SK-N-SH (cell line): ENCODE results near the gene ADGRL3. TPM values are rescaled to one million over a fixed set of nuclear protein-coding genes. Genes with fewer than 3 reads are reported as not detected.

ENCODE experiments used
- CTCF ChIA-PET: fragments of 300-600, 350-600 bp; formaldehyde crosslinking; extraction: SDS; loops from one replicate; lab custom pipeline; 2021; lab: Yijun Ruan, JAX
- POLR2A ChIA-PET: fragments of 350-600 bp; sonication (Branson Sonifier 250); formaldehyde crosslinking; extraction: SDS; loops from one replicate; lab custom pipeline; 2020; ENCODE audit warnings: antibody characterized with exemption, inconsistent platforms; lab: Yijun Ruan, JAX
- DNase-seq: peaks from one replicate; pipeline ENCODE4 v3.0.0; 2012
- H2AFZ ChIP-seq: fragments of 200-600 bp; sonication (generic); 2 replicates; pipeline ENCODE4 v1.8.1; 2016; ENCODE audit warnings: antibody characterized with exemption, mild to moderate bottlenecking, low read depth
- H3F3A ChIP-seq: fragments of 200-600 bp; sonication (generic); replicated peaks from 2 replicates; pipeline ENCODE3; 2016; ENCODE audit warnings: antibody characterized with exemption, mild to moderate bottlenecking; ENCODE audit not compliant: insufficient read depth
- H3K27ac ChIP-seq, 2 experiments: fragments of 200-500 bp in 1 of 2; fragments of 200-600 bp in 1 of 2; sonication (Bioruptor generic) in 1 of 2; sonication (generic), shearing (Covaris generic) in 1 of 2; 2 replicates each; pipeline versions ENCODE4 v1.5.1 to v1.6.1; 2014 to 2016; ENCODE audit warnings: low read depth in 2 of 2, inconsistent platforms in 1 of 2, low read length in 1 of 2, mild to moderate bottlenecking in 1 of 2, mixed read lengths in 1 of 2
- H3K27me3 ChIP-seq: fragments of 200-600 bp; sonication (generic), shearing (Covaris generic); 2 replicates; pipeline ENCODE4 v1.6.1; 2016; ENCODE audit warnings: mixed run types; ENCODE audit not compliant: insufficient read depth
- H3K36me3 ChIP-seq, 2 experiments: fragments of 200-500 bp in 1 of 2; fragments of 200-600 bp in 1 of 2; sonication (Bioruptor generic) in 1 of 2; sonication (generic) in 1 of 2; replicated peaks in 1 of 2; 2 replicates each; pipeline versions ENCODE3 to v1.5.1; 2014 to 2016; ENCODE audit warnings: low read length in 1 of 2, mild to moderate bottlenecking in 1 of 2; ENCODE audit not compliant: insufficient read depth in 2 of 2, control insufficient read depth in 1 of 2
- H3K4me1 ChIP-seq, 2 experiments: fragments of 200-500 bp in 1 of 2; fragments of 200-600 bp in 1 of 2; sonication (Bioruptor generic) in 1 of 2; sonication (generic), shearing (Covaris generic) in 1 of 2; 2 replicates each; pipeline versions ENCODE4 v1.5.1 to v1.6.1; 2014 to 2016; ENCODE audit warnings: low read depth in 1 of 2, low read length in 1 of 2, mixed run types in 1 of 2; ENCODE audit not compliant: insufficient read depth in 2 of 2, control insufficient read depth in 1 of 2
- H3K4me2 ChIP-seq: fragments of 200-600 bp; sonication (generic), shearing (Covaris generic); 2 replicates; pipeline ENCODE4 v1.6.1; 2017; ENCODE audit warnings: mixed run types
- H3K4me3 ChIP-seq, 2 experiments: fragments of 200-500 bp in 1 of 2; fragments of 200-600 bp in 1 of 2; sonication (Bioruptor generic) in 1 of 2; sonication (generic), shearing (Covaris generic) in 1 of 2; 2 replicates each; pipeline versions ENCODE4 v1.5.1 to v1.8.1; 2014 to 2016; ENCODE audit warnings: low read depth in 2 of 2, inconsistent platforms in 1 of 2, low read length in 1 of 2, mild to moderate bottlenecking in 1 of 2, mixed read lengths in 1 of 2, moderate library complexity in 1 of 2
- H3K79me2 ChIP-seq: fragments of 200-600 bp; sonication (generic); 2 replicates; pipeline ENCODE4 v1.8.1; 2017; ENCODE audit warnings: mild to moderate bottlenecking; ENCODE audit not compliant: insufficient read depth
- H3K9ac ChIP-seq: fragments of 200-600 bp; sonication (generic); 2 replicates; pipeline ENCODE4 v1.6.1; 2017; ENCODE audit warnings: mixed run types
- H3K9me2 ChIP-seq: fragments of 200-600 bp; sonication (generic); 2 replicates; pipeline ENCODE4 v1.6.1; 2017; ENCODE audit warnings: mixed run types
- H3K9me3 ChIP-seq: fragments of 200-600 bp; sonication (generic); 2 replicates; pipeline ENCODE4 v1.6.1; 2017; ENCODE audit warnings: mixed run types, mild to moderate bottlenecking, moderate library complexity
- H4K20me1 ChIP-seq: fragments of 200-600 bp; sonication (generic); 2 replicates; pipeline ENCODE4 v1.6.1; 2017; ENCODE audit warnings: mild to moderate bottlenecking, mixed run types; ENCODE audit not compliant: insufficient read depth
- CHD2 ChIP-seq: fragments of 150-350 bp; IDR thresholded peaks from 2 replicates; pipeline ENCODE4 v1.6.1; 2018; ENCODE audit warnings: low read length; ENCODE audit not compliant: partially characterized antibody
- ELF1 ChIP-seq: IDR thresholded peaks from 2 replicates; pipeline ENCODE4 v1.4.0; 2012
- EP300 ChIP-seq, 2 experiments: IDR thresholded peaks; 2 replicates each; pipeline versions ENCODE4 v1.4.0 to v1.6.1; 2012; ENCODE audit warnings: borderline replicate concordance in 1 of 2, low read depth in 1 of 2, low read length in 1 of 2
- FOSL2 ChIP-seq: IDR thresholded peaks from 2 replicates; pipeline ENCODE4 v1.4.0; 2012; ENCODE audit warnings: low read depth, mild to moderate bottlenecking, moderate library complexity, borderline replicate concordance
- FOXJ3 ChIP-seq: sonication (generic); formaldehyde crosslinking; IDR thresholded peaks from 2 replicates; pipeline ENCODE4 v1.5.1; 2020; ENCODE audit warnings: mild to moderate bottlenecking, missing genetic modification reagents
- FOXM1 ChIP-seq: IDR thresholded peaks from 2 replicates; pipeline ENCODE4 v1.4.0; 2012; ENCODE audit warnings: low read depth, mild to moderate bottlenecking
- GABPA ChIP-seq: IDR thresholded peaks from 2 replicates; pipeline ENCODE4 v1.4.0; 2012; ENCODE audit warnings: low read depth, mild to moderate bottlenecking
- JUND ChIP-seq: IDR thresholded peaks from 2 replicates; pipeline ENCODE4 v1.4.0; 2012
- MEF2A ChIP-seq: IDR thresholded peaks from 2 replicates; pipeline ENCODE4 v1.4.0; 2012; ENCODE audit warnings: low read depth, borderline replicate concordance
- NFIC ChIP-seq: IDR thresholded peaks from 2 replicates; pipeline ENCODE4 v1.4.0; 2012; ENCODE audit warnings: borderline replicate concordance
- NRF1 ChIP-seq: IDR thresholded peaks from 2 replicates; pipeline ENCODE4 v1.6.1; 2012; ENCODE audit warnings: low read depth, mild to moderate bottlenecking, low read length
- RAD21 ChIP-seq: IDR thresholded peaks from 2 replicates; pipeline ENCODE4 v1.6.1; 2012; ENCODE audit warnings: mild to moderate bottlenecking, low read length
- RCOR1 ChIP-seq: fragments of 150-350 bp; IDR thresholded peaks from 2 replicates; pipeline ENCODE4 v1.6.1; 2017; ENCODE audit warnings: antibody characterized with exemption, low read length
- RFX5 ChIP-seq: IDR thresholded peaks from 2 replicates; pipeline ENCODE4 v1.6.1; 2012; ENCODE audit warnings: mild to moderate bottlenecking, improper control_type of control experiment, low read length
- SIN3A ChIP-seq: IDR thresholded peaks from 2 replicates; pipeline ENCODE4 v1.6.1; 2012; ENCODE audit warnings: low read depth, mild to moderate bottlenecking, low read length, moderate library complexity, borderline replicate concordance
- SMC3 ChIP-seq: IDR thresholded peaks from 2 replicates; pipeline ENCODE4 v1.6.1; 2012; ENCODE audit warnings: low read depth, low read length, improper control_type of control experiment
- TAF1 ChIP-seq: IDR thresholded peaks from 2 replicates; pipeline ENCODE4 v1.6.1; 2012; ENCODE audit warnings: low read depth, mild to moderate bottlenecking, low read length, moderate library complexity, borderline replicate concordance
- YY1 ChIP-seq: IDR thresholded peaks from 2 replicates; pipeline ENCODE4 v1.4.0; 2012; ENCODE audit warnings: low read depth, mild to moderate bottlenecking
- WGBS: methylation state at CpG from one replicate; pipeline ENCODE4 v1.1.6; 2017; ENCODE audit warnings: low lambda C conversion rate; 5-methylcytosine and 5-hydroxymethylcytosine counted together
- polyA plus RNA-seq, 3 experiments: library from polyadenylated mRNA; depleted of rRNA; stranded (reverse); fragments of >200 nt; gene quantifications; 2 replicates each; pipeline ENCODE4 v1.2.3, GENCODE V29; 2012
- TF ChIP-seq, protein P1 (sequence below): IDR thresholded peaks from 2 replicates; pipeline ENCODE4 v1.6.1; 2012; ENCODE audit warnings: mild to moderate bottlenecking, low read depth, low read length, moderate library complexity
- TF ChIP-seq, protein P2 (sequence below): IDR thresholded peaks from 2 replicates; pipeline ENCODE4 v1.4.0; 2012; ENCODE audit warnings: low read depth, borderline replicate concordance
- TF ChIP-seq, protein P3 (sequence below): IDR thresholded peaks from 2 replicates; pipeline ENCODE4 v1.4.0; 2012; ENCODE audit warnings: low read depth
- TF ChIP-seq, protein P4 (sequence below): IDR thresholded peaks from 2 replicates; pipeline ENCODE4; 2012
- TF ChIP-seq, protein P5 (sequence below): IDR thresholded peaks from 2 replicates; pipeline ENCODE4 v1.4.0; 2012; ENCODE audit warnings: low read depth, borderline replicate concordance
- TF ChIP-seq, protein P6 (sequence below): fragments of 150-350 bp; IDR thresholded peaks from 2 replicates; pipeline ENCODE4 v1.6.1; 2017; ENCODE audit warnings: antibody characterized with exemption, low read length, low read depth, borderline replicate concordance
- TF ChIP-seq, protein P7 (sequence below): fragments of 150-350 bp; IDR thresholded peaks from 2 replicates; pipeline ENCODE4 v1.6.1; 2016; ENCODE audit warnings: mild to moderate bottlenecking, low read depth, low read length

Gene ADGRL3
- polyA plus RNA-seq, 1 of the 3 experiments (the other 2 are of a cell fraction), result 0.03 TPM

DNA sequence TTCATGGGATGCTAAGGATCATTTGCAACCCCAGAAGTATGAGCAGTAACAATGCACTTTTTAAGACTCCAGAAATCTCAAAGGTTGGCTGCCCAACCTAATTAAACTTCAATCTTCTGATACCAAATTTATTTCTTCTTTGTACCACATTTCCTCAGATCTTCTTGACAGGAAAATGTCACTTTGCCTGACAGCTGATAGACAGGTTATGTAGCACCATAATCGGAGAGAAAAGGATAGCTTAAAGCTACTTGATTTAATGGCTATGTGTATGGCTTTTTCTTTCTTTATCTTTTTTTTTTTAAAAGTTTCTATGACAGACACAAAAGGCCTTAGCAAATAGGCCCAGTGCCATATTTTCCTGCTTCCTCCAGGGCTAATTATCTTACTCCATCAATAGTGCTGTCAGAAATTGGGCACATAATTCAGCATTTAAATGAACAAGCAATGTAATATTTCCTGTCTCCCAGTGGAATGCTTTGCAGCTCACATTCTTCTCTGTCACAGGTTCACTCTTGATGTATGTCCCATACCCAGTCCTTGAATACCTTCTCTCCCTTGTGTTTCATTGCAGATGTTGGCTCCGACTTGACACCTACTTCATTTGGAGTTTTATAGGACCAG lies 795.7 kb downstream of the ADGRL3 start:
- ChIA-PET CTCF (no interaction called here), POLR2A (no interaction called here)
- no peaks in the 10 kb centered on the region for H3K9me2 ChIP-seq
- 57% methylated on average over 2 of the region's 2 CpGs for WGBS
- H4K20me1 ChIP-seq, result no peaks in the 10 kb centered on the region
- no peaks in the 10 kb centered on the region for H3K9me3 ChIP-seq
- no peak overlapping the region for H3K9ac ChIP-seq
- no peak overlapping the region for H2AFZ ChIP-seq
- no peak overlapping the region for H3K4me3 ChIP-seq
- no peaks in the 10 kb centered on the region for H3K27me3 ChIP-seq
- H3K36me3 ChIP-seq, result no peaks in the 10 kb centered on the region
- no peaks in the 10 kb centered on the region for H3K79me2 ChIP-seq
- H3K4me2 ChIP-seq, result no peak overlapping the region
- H3K27ac ChIP-seq, result no peak overlapping the region
- H3F3A ChIP-seq, result no peaks in the 10 kb centered on the region
- DNase-seq, result no peak
- no peaks in the 10 kb centered on the region for H3K4me1 ChIP-seq
- TF ChIP-seq, protein P1, sequence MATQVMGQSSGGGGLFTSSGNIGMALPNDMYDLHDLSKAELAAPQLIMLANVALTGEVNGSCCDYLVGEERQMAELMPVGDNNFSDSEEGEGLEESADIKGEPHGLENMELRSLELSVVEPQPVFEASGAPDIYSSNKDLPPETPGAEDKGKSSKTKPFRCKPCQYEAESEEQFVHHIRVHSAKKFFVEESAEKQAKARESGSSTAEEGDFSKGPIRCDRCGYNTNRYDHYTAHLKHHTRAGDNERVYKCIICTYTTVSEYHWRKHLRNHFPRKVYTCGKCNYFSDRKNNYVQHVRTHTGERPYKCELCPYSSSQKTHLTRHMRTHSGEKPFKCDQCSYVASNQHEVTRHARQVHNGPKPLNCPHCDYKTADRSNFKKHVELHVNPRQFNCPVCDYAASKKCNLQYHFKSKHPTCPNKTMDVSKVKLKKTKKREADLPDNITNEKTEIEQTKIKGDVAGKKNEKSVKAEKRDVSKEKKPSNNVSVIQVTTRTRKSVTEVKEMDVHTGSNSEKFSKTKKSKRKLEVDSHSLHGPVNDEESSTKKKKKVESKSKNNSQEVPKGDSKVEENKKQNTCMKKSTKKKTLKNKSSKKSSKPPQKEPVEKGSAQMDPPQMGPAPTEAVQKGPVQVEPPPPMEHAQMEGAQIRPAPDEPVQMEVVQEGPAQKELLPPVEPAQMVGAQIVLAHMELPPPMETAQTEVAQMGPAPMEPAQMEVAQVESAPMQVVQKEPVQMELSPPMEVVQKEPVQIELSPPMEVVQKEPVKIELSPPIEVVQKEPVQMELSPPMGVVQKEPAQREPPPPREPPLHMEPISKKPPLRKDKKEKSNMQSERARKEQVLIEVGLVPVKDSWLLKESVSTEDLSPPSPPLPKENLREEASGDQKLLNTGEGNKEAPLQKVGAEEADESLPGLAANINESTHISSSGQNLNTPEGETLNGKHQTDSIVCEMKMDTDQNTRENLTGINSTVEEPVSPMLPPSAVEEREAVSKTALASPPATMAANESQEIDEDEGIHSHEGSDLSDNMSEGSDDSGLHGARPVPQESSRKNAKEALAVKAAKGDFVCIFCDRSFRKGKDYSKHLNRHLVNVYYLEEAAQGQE, result no peak
- TF ChIP-seq, protein P2, sequence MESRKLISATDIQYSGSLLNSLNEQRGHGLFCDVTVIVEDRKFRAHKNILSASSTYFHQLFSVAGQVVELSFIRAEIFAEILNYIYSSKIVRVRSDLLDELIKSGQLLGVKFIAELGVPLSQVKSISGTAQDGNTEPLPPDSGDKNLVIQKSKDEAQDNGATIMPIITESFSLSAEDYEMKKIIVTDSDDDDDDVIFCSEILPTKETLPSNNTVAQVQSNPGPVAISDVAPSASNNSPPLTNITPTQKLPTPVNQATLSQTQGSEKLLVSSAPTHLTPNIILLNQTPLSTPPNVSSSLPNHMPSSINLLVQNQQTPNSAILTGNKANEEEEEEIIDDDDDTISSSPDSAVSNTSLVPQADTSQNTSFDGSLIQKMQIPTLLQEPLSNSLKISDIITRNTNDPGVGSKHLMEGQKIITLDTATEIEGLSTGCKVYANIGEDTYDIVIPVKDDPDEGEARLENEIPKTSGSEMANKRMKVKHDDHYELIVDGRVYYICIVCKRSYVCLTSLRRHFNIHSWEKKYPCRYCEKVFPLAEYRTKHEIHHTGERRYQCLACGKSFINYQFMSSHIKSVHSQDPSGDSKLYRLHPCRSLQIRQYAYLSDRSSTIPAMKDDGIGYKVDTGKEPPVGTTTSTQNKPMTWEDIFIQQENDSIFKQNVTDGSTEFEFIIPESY, result no peak
- no peak for TF ChIP-seq TAF1
- TF ChIP-seq NFIC, result peak; percentile 57
- TF ChIP-seq, protein P3, sequence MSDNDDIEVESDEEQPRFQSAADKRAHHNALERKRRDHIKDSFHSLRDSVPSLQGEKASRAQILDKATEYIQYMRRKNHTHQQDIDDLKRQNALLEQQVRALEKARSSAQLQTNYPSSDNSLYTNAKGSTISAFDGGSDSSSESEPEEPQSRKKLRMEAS, result no peak
- no peak for TF ChIP-seq RCOR1
- no peak for TF ChIP-seq SIN3A
- TF ChIP-seq FOSL2, result no peak
- TF ChIP-seq RFX5, result no peak
- TF ChIP-seq, protein P4, sequence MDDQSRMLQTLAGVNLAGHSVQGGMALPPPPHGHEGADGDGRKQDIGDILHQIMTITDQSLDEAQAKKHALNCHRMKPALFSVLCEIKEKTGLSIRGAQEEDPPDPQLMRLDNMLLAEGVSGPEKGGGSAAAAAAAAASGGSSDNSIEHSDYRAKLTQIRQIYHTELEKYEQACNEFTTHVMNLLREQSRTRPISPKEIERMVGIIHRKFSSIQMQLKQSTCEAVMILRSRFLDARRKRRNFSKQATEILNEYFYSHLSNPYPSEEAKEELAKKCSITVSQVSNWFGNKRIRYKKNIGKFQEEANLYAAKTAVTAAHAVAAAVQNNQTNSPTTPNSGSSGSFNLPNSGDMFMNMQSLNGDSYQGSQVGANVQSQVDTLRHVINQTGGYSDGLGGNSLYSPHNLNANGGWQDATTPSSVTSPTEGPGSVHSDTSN, result peak; percentile 76
- TF ChIP-seq SMC3, result no peak
- TF ChIP-seq JUND, result no peak
- TF ChIP-seq, protein P5, sequence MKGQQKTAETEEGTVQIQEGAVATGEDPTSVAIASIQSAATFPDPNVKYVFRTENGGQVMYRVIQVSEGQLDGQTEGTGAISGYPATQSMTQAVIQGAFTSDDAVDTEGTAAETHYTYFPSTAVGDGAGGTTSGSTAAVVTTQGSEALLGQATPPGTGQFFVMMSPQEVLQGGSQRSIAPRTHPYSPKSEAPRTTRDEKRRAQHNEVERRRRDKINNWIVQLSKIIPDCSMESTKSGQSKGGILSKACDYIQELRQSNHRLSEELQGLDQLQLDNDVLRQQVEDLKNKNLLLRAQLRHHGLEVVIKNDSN, result no peak
- TF ChIP-seq MEF2A, result no peak
- TF ChIP-seq RAD21, result no peak
- TF ChIP-seq, protein P6, sequence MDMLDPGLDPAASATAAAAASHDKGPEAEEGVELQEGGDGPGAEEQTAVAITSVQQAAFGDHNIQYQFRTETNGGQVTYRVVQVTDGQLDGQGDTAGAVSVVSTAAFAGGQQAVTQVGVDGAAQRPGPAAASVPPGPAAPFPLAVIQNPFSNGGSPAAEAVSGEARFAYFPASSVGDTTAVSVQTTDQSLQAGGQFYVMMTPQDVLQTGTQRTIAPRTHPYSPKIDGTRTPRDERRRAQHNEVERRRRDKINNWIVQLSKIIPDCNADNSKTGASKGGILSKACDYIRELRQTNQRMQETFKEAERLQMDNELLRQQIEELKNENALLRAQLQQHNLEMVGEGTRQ, result no peak
- TF ChIP-seq, protein P7, sequence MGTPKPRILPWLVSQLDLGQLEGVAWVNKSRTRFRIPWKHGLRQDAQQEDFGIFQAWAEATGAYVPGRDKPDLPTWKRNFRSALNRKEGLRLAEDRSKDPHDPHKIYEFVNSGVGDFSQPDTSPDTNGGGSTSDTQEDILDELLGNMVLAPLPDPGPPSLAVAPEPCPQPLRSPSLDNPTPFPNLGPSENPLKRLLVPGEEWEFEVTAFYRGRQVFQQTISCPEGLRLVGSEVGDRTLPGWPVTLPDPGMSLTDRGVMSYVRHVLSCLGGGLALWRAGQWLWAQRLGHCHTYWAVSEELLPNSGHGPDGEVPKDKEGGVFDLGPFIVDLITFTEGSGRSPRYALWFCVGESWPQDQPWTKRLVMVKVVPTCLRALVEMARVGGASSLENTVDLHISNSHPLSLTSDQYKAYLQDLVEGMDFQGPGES, result no peak
- peak in 1 of 2 experiments; percentile 43; a peak in 1 of 4 replicates for TF ChIP-seq EP300 (IDR thresholded peaks at IDR 0.05; ENCODE audit: borderline replicate concordance in 1 of 2, low read depth in 1 of 2, low read length in 1 of 2)
- TF ChIP-seq GABPA, result no peak
- no peak for TF ChIP-seq NRF1
- no peak for TF ChIP-seq FOXJ3
- no peak for TF ChIP-seq YY1
- 0 out of 2 replicates have a peak, but pooled peaks have one; percentile 21 for TF ChIP-seq FOXM1
- no peak for TF ChIP-seq CHD2
- no peak for TF ChIP-seq ELF1
